ENCODE results near the gene INTS11.

Gene INTS11

DNA sequence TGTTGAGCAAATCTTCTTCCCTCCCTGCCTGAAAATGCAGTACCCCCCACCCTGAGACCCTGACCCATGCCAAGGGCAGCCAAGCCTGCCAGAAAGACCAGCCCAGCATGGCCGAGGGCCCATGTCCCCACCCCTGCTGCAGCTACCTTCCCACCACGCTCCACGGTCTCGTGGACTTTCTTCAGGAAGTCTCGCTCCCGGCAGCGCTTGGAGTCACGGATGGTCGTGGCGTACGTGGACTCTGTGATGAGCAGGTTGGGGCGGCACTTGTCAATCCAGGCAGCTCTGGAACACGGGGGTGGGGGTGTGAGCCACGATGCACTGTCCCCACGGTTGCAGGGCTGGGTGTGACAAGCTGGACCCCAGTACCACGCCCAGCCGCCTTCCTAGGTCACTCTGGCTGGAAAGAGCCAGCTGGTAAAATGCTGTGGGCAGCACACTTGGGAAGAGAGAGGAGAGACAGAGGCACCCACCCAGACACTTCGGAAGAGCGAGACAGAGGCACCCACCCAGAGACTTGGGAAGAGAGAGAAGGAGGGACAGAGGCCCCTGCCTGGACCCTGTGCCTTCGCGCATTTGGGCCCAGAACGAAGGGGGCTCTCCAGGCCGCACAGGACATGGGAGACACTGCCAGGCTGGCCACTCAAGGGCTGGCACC, 9.7 kb downstream of the INTS11 start:
- TF ChIP-seq, protein P1, sequence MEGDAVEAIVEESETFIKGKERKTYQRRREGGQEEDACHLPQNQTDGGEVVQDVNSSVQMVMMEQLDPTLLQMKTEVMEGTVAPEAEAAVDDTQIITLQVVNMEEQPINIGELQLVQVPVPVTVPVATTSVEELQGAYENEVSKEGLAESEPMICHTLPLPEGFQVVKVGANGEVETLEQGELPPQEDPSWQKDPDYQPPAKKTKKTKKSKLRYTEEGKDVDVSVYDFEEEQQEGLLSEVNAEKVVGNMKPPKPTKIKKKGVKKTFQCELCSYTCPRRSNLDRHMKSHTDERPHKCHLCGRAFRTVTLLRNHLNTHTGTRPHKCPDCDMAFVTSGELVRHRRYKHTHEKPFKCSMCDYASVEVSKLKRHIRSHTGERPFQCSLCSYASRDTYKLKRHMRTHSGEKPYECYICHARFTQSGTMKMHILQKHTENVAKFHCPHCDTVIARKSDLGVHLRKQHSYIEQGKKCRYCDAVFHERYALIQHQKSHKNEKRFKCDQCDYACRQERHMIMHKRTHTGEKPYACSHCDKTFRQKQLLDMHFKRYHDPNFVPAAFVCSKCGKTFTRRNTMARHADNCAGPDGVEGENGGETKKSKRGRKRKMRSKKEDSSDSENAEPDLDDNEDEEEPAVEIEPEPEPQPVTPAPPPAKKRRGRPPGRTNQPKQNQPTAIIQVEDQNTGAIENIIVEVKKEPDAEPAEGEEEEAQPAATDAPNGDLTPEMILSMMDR (conservative IDR thresholded peaks at IDR 0.05), result no peak
- no peak for TF ChIP-seq ZFX (IDR thresholded peaks at IDR 0.05)
- H3K27ac ChIP-seq, result no peak overlapping the region

- TF ChIP-seq, protein P1 (conservative IDR thresholded peaks at IDR 0.05), result no peak
- TF ChIP-seq ZFX (IDR thresholded peaks at IDR 0.05), result no peak
Measured at GRCh38 chr1:1314237-1314586, 10.2 kb downstream of the INTS11 start.

GRCh38 chr1:1313500-1314236, 10.8 kb downstream of the INTS11 start:
- H3K27ac ChIP-seq, result no peak overlapping the region
- TF ChIP-seq, protein P1 (conservative IDR thresholded peaks at IDR 0.05), result no peak
- no peak for TF ChIP-seq ZFX (IDR thresholded peaks at IDR 0.05)

More at GRCh38 chr1:1314237-1314586, 10.2 kb downstream of the INTS11 start:
- no peak overlapping the region for H3K27ac ChIP-seq

GRCh38 chr1:1312450-1313314, 11.8 kb downstream of the INTS11 start:
- no peak for TF ChIP-seq ZFX (IDR thresholded peaks at IDR 0.05)
- TF ChIP-seq, protein P1 (conservative IDR thresholded peaks at IDR 0.05), result no peak

GRCh38 chr1:1311107-1312104, 13.1 kb downstream of the INTS11 start:
- H3K27ac ChIP-seq, result peak overlapping the region; percentile 99
- no peak for TF ChIP-seq ZFX (IDR thresholded peaks at IDR 0.05)
- TF ChIP-seq, protein P1 (conservative IDR thresholded peaks at IDR 0.05), result no peak

More at GRCh38 chr1:1312450-1313314, 11.8 kb downstream of the INTS11 start:
- no peak overlapping the region for H3K27ac ChIP-seq

DNA sequence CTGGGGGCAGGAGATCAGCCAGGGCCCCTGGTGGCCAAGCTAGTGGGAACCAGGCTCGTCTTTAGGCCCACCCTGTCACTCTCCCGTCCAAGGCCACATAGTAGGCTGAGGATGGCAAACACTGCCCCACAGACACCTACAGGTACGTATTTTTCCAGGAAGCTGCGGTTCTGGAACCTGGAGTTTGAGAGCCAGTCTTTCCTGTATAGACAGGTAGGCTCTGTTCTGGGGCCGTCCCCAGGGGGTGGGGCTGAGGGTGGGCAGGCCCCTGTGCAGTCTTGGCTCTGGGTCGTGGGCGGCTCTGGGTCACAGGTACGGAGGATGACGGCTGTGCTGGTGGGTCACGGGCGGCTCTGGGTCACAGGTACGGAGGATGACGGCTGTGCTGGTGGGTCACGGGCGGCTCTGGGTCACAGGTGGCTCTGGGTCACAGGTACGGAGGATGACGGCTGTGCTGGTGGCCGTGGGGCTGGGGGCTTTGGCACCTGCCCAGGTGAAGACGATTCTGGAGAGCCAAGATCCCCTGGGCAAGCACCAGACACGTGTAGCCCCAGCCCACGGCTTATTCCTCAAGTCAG, 13.9 kb downstream of the INTS11 start:
- no peak for TF ChIP-seq ZFX (IDR thresholded peaks at IDR 0.05)
- TF ChIP-seq, protein P1 (conservative IDR thresholded peaks at IDR 0.05), result no peak
- peak overlapping the region; percentile 99 for H3K27ac ChIP-seq
